ENCODE measurements around the gene RPTOR. TPM values are rescaled to one million over a fixed set of nuclear protein-coding genes. Genes with fewer than 3 reads are reported as not detected.

The RPTOR gene
- total RNA-seq, 1 donor from 2014 or later, result 32.0 TPM

DNA sequence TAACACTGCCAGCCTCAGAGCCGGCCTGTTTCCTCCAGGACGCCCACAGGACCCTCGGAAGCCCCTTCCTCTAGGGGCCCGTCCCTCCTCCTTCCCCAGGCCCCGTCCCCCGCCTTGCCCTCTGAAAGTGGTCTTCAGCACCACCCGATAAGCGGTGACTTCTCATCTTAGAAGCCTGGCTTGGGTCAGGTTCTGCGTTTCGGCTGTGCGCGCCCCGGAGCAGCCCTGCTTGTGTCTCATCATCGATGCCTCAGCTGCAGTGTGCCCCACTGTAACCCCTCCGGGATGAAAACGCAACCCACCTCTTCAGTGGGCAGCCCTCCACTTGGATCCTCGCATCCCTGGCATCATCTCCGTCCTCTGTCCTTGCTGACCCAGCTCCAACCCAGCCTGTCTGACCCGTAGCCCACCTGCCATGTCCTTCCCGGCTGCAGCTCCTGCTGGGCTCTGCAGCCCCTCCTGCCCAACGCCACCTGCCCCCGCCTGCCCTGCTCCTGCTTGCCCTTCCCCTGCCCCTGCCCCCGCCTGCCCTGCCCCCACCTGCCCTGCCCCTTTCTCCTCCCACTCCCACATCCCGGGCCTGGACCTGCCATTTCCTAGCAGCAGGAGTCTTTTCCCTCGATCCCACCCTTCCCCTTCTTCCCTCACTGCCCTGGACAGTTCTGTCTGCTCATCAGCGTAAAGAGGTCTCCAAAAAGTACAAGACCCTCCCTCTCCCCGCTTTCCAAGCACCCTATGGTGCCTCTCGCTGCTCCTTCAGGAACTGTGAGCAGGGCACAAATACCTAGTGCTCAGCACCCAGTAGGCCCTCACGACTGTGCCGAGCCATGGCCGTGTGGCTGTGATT lies 334.5 kb downstream of the RPTOR start:
- H3K36me3 Mint-ChIP-seq (ENCODE audit: low read depth, unreplicated experiment), result peaks cover 28% of the 10 kb centered on the region
- Histone ChIP-seq H3K27ac (ENCODE audit: low read depth, low read length) (no peak overlapping the region), H2AFZ (ENCODE audit: low read depth, low read length) (no peak overlapping the region), H3K27me3 (ENCODE audit: insufficient read depth, low read length) (no peaks in the 10 kb centered on the region), H4K20me1 (ENCODE audit: insufficient read depth, low read length) (peaks cover 5% of the 10 kb centered on the region), H3K4me3 (ENCODE audit: insufficient read depth, low read depth, low read length) (no peak overlapping the region), H3K4me2 (ENCODE audit: low read length) (no peak overlapping the region), H3K79me2 (ENCODE audit: insufficient read depth, low read length) (no peaks in the 10 kb centered on the region), H3K9me3 (ENCODE audit: insufficient read depth, low read depth, low read length) (no peaks in the 10 kb centered on the region), H3K36me3 (ENCODE audit: insufficient read depth, low read length) (peaks cover 4% of the 10 kb centered on the region), H3K9ac (ENCODE audit: low read length) (no peak overlapping the region), H3K4me1 (ENCODE audit: insufficient read depth, low read length) (no peaks in the 10 kb centered on the region)
- no peak overlapping the region for H3K27ac Mint-ChIP-seq (ENCODE audit: unreplicated experiment)
- H3K4me1 Mint-ChIP-seq (ENCODE audit: low read depth, unreplicated experiment), result no peaks in the 10 kb centered on the region
- FAIRE-seq, result no peak
- no peak for DNase-seq (ENCODE audit: low read depth)
- H3K4me3 Mint-ChIP-seq (ENCODE audit: unreplicated experiment), result no peak overlapping the region
- H3K27me3 Mint-ChIP-seq (ENCODE audit: low read depth, unreplicated experiment), result no peaks in the 10 kb centered on the region
- no peaks in the 10 kb centered on the region for H3K9me3 Mint-ChIP-seq (ENCODE audit: unreplicated experiment)
- TF ChIP-seq, protein P1, sequence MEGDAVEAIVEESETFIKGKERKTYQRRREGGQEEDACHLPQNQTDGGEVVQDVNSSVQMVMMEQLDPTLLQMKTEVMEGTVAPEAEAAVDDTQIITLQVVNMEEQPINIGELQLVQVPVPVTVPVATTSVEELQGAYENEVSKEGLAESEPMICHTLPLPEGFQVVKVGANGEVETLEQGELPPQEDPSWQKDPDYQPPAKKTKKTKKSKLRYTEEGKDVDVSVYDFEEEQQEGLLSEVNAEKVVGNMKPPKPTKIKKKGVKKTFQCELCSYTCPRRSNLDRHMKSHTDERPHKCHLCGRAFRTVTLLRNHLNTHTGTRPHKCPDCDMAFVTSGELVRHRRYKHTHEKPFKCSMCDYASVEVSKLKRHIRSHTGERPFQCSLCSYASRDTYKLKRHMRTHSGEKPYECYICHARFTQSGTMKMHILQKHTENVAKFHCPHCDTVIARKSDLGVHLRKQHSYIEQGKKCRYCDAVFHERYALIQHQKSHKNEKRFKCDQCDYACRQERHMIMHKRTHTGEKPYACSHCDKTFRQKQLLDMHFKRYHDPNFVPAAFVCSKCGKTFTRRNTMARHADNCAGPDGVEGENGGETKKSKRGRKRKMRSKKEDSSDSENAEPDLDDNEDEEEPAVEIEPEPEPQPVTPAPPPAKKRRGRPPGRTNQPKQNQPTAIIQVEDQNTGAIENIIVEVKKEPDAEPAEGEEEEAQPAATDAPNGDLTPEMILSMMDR (IDR thresholded peaks at IDR 0.05; ENCODE audit: insufficient read depth, low read depth, low read length), result no peak
- TF ChIP-seq EZH2 (IDR thresholded peaks at IDR 0.05; ENCODE audit: insufficient read depth, low read length), result no peak

DNA sequence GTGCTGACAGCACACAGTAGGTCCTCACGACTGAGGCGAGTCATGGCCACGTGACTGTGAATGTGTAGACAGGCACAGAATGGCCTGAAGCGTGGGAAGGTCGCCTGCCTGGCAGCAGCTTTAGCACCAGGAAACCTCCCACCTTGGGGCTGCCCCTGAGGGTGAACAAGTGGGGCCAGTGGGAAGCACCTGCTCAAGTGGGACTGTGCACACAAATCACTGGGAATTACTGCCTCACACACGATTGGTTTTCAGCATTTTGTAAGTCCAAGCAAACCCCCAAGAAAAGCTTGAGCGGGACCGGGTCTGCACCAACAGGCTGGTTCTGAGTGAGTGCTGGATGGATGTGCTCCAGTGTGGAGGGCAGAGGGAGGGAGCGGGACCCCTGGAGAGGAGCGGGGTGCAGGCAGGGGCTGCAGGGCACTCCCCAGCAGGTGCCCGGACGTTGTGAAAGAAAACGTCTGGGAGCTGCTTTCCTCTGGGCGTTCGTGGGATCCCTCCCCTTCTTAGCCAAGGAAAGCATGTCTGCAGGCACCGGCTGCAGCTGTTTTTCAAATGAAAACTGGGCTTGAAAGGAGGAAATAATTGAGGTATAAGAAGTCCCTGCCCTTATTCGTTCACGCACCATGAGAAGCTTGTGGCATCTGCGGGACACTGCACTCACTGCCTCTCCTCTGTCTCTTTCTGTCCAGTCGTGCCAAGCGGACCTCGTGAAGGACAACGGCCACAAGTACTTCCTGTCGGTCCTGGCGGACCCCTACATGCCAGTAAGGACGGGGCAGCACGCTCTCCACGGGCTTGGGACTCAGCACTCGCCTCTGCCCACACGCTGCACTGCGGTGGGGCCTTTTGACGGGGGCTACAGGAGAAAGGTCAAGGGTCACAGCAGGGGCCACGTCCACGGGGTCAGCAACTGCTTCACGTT lies 335.3 kb downstream of the RPTOR start:
- Histone ChIP-seq H3K27ac (ENCODE audit: low read depth, low read length) (no peak overlapping the region), H2AFZ (ENCODE audit: low read depth, low read length) (no peak overlapping the region), H4K20me1 (ENCODE audit: insufficient read depth, low read length) (peaks cover 5% of the 10 kb centered on the region), H3K79me2 (ENCODE audit: insufficient read depth, low read length) (no peaks in the 10 kb centered on the region), H3K27me3 (ENCODE audit: insufficient read depth, low read length) (no peaks in the 10 kb centered on the region), H3K36me3 (ENCODE audit: insufficient read depth, low read length) (peaks cover 4% of the 10 kb centered on the region), H3K9me3 (ENCODE audit: insufficient read depth, low read depth, low read length) (no peaks in the 10 kb centered on the region), H3K4me1 (ENCODE audit: insufficient read depth, low read length) (no peaks in the 10 kb centered on the region), H3K9ac (ENCODE audit: low read length) (no peak overlapping the region), H3K4me3 (ENCODE audit: insufficient read depth, low read depth, low read length) (no peak overlapping the region), H3K4me2 (ENCODE audit: low read length) (no peak overlapping the region)
- DNase-seq (ENCODE audit: low read depth) (no peak), FAIRE-seq (no peak)
- Mint-ChIP-seq H3K9me3 (ENCODE audit: unreplicated experiment) (no peaks in the 10 kb centered on the region), H3K4me1 (ENCODE audit: low read depth, unreplicated experiment) (no peaks in the 10 kb centered on the region), H3K27ac (ENCODE audit: unreplicated experiment) (no peak overlapping the region), H3K27me3 (ENCODE audit: low read depth, unreplicated experiment) (no peaks in the 10 kb centered on the region), H3K4me3 (ENCODE audit: unreplicated experiment) (no peak overlapping the region), H3K36me3 (ENCODE audit: low read depth, unreplicated experiment) (peaks cover 25% of the 10 kb centered on the region)
- TF ChIP-seq, protein P1 (IDR thresholded peaks at IDR 0.05; ENCODE audit: insufficient read depth, low read depth, low read length), result no peak
- TF ChIP-seq EZH2 (IDR thresholded peaks at IDR 0.05; ENCODE audit: insufficient read depth, low read length), result no peak
